CD4-positive, alpha-beta T cell treated with Interleukin-10 for 1 hour (primary cell): ENCODE measurements around the gene NACC2.
A peak's percentile ranks its signal among the peaks of the same experiment; 100 is the strongest.

Experiments used
- DNase-seq: peaks from one replicate; pipeline ENCODE4 v3.0.0-alpha.2; 2020

The NACC2 gene

GRCh38 chr9:136091582-136092352 lies 3.3 kb downstream of the NACC2 start:
- no peak for DNase-seq

DNA sequence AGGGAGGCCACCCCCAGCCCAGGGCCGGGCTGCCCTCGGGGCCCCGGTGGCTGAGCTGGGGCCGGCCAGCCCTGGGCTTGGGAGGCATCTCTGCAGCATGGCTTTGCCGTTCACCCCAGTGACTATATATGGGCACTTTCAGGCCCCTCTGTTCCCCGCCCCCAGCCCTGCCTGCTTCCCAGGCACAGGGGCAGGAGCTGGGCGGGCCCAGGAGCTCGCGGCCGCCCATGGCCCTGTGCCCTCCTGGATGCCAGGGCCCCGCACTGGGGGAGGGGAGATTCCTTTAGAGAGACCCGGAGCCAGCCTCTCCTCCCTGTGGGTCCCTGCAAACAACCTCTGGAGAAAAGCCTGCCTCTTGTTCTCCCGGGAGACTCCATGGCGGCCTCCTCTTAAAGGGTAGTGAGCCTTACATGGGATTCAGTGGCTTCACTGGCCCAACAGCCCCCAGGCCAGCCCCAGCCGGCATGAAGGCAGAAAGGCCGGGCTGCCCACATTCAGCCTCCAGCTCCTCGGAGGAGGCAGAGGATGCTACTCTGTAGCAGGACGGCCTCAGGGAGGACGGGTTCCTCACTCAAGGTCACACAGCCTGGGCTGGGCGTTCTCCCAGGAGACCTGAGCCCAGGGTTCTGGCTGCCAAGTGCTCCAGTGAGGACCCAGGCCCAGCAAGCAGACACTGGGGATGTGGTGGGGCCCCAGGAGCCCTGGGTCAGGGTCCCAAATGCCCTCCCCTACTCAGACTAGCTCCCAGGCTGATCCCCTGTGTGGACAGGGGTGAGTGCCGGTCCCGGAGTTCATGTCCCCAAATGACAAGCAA lies 4.1 kb downstream of the NACC2 start:
- DNase-seq: no peak

DNA sequence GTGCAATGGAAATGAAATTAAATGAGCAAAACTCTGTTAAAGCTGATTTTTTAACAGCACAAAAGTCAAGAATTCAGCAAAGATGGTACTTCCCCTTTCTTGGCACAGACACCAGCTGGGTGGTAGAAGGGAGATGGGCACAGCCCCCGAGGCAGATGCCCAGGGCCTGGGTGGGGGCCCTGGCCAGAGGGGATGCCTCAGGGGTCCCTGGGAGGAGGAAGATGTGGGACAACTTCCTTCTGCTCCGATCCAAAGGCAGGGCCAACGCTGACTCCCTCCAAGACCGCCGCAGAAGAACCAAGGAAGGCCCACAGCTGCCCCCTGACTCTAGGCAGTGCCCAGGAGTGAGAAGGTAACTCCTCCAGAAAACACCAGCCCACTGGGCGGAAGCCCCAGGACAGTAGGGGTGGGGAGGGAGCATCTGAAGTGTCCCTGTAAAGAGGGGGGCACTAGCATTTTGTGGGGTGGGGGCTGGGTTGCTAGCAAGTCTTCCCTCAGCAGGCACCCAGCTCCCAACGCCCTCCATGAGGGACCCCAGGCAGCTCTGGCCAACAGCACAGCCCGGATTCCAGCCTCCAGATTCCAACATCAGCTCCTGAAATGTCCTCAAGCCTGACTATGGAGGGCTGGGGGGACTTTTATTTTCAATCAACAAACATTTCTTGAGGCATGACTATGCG lies 4.9 kb downstream of the NACC2 start:
- DNase-seq: no peak

DNA sequence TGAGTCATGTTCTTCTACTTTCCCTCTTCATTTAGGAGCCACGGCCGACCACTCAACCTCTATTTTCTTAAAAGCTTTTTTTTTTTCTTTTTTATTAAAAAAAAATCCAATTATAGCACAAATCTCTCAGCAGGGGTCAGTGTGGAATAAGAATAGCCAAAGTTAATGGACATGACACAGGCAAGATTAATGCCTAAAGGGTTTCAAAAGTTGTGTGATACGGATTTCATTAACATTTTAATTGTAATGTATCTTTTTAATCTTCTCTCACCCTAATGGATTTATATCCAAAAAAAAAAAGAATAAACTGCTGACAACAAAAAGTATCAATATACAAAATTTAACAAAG lies 5.4 kb downstream of the NACC2 start:
- peak; percentile 55 for DNase-seq

- DNase-seq: no peak
These were observed 6.0 kb downstream of the NACC2 start for GRCh38 chr9:136088939-136089696.

DNA sequence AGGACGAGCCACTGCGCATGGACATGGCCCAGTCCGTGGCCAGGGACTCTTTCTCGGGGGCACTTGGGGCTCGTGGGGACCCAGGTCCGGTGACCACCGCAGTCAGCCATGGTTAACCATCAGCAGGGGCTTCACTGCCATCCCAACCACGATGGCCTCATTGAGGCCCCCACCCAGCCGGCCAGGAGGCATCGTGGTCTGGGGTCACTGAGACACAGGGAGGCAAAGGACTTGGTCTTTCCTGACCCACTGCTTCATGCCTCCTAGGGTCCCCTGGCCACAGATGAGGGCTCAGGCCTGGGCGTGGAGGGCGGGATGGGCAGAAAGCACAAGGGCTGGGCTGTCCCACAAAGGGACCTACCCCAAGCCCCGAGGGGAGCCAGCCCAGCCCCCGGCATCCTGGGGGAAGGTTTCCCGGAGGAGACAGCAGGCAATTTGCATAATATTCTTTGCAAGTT lies 6.6 kb downstream of the NACC2 start:
- no peak for DNase-seq

- no peak for DNase-seq
These were observed 7.2 kb downstream of the NACC2 start for GRCh38 chr9:136087741-136088480.

- no peak for DNase-seq
These were observed 7.9 kb downstream of the NACC2 start for GRCh38 chr9:136086951-136087740.

- DNase-seq: no peak
These were observed 8.7 kb downstream of the NACC2 start for GRCh38 chr9:136086213-136086881.

DNA sequence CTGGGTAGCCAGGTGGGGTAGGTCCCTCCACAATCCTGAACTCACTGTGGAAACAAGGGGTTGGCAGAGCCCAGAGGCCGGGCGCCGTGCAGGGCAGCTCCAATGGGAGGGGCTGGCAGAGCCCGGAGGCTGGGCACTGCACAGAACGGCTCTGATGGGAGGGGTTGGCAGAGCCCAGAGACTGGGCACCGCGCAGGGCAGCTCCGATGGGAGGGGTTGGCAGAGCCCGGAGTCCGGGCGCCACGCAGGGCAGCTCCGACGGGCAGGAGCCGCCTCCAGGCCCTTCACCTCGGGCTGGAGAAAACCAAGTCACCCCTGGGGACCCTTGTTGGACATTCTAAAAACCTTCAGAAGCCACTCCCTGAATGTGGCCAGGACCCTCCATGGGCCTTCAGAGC lies 9.3 kb downstream of the NACC2 start:
- DNase-seq: no peak

- no peak for DNase-seq
These were observed 10.8 kb downstream of the NACC2 start for GRCh38 chr9:136084063-136084944.

- DNase-seq: no peak
These were observed 11.5 kb downstream of the NACC2 start for GRCh38 chr9:136083558-136084062.

DNA sequence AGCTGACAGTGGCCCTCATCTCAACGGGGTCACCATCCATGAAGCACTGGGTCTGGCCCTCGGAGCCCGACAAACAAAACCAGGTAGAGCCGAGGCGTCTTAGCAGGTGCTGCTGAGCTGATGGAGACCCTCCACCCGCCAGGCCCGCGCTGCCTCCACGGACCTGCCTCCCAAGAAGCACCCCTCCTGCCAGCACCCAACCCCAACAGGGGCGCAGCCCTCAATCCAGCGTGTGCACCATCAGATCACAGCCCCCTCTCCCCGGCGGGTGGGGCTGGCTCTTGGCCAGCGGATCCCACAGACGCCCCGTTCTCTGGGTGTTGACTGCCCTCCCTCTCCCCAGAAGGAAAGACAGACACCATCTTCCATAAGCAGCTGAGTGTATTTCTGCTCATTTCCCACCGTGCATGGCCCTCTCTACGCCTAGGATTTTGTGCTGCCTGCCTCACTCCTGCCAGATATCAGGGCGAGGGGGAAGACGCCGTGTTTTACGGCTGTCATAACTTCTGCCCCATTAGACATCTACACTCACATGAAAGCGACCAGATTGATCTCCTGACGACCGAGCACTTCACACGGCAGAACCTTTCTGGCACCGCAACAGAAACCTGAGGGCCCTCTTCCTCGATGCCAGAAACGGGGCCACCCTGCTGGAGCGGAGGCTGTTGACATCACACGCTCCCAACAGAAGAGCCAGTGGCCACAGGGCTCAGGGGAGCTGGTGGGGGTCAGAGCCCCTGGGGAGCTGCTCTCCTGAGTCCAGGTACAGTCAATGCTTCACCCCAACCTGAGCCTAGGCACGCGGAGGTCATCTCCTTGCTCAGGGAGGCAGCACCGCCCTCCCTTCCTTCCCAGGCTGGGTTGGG lies 12.4 kb downstream of the NACC2 start:
- no peak for DNase-seq

DNA sequence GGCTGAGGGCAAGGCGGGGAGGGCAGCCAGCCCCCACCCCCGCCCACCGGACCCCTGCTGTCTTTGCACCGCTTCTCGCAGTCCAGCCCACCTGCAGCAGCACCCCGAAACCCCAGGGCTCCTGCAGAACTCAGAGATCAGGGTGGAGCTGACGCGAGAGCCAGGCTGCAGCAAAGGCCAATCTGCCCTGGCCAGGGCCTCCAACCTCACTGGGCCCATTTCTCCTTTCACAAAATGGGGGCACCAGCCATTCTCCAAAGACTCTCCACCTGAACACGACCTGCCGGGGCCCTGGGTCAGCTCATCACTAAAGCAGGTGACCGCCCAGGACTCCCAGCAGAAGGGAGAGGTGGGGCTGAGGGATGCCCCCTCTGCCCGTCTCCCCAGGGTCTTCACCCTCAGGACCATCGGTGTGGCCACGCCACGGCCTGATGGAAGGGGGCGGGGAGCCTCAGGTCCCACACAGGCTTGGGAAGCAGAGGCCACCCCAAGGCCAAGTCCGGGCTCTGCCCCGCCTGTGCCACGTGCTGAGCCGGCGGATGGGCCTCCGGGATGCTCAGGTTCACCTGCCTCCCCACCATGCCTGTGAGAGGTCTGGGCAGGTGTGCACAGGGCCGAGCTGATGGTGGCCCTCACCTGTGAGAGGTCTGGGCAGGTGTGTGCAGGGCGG lies 13.1 kb downstream of the NACC2 start:
- DNase-seq: no peak

DNA sequence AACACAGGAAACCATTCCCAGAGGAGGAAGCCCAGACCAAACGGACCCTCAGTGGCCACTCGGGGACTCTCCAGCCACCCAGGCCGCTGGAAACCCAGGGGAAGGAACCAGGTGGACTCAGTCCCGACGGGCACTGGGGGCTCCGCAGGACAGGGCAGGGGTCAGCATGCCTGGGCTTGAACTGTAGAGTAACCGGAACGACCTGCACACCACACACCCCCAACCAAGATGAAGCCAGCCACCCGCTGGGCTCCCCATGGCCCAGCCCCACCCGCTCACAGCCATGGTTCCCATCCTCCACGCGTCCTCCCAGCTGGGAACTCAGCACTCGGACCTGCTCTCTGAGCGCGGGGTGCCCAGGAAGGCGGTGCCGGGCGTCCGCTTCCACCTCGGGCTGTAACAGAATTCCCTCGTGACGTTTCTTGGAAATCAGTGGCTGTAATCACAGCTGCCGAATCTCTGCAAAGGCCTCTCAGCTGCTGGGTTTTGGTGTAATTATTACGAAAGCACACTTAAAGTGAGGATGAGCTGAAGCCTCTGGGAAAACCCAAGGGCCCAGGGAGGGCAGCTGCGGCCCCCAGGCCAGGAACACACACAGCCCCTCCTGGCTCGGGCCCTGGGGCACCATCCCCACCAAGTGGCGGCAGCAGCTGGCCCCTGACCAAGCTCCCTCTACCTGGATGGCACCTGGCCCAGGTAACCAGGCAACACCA lies 13.8 kb downstream of the NACC2 start:
- no peak for DNase-seq

GRCh38 chr9:136080716-136081112 lies 14.4 kb downstream of the NACC2 start:
- no peak for DNase-seq

- DNase-seq: no peak
These were observed 15.2 kb downstream of the NACC2 start for GRCh38 chr9:136079916-136080246.
